ENCODE measurements around the gene LIF. TPM values are rescaled to one million over a fixed set of nuclear protein-coding genes. Genes with fewer than 3 reads are reported as not detected.

Gene LIF
- total RNA-seq, 1 experiment from 2014 or later: 8.0 TPM

DNA sequence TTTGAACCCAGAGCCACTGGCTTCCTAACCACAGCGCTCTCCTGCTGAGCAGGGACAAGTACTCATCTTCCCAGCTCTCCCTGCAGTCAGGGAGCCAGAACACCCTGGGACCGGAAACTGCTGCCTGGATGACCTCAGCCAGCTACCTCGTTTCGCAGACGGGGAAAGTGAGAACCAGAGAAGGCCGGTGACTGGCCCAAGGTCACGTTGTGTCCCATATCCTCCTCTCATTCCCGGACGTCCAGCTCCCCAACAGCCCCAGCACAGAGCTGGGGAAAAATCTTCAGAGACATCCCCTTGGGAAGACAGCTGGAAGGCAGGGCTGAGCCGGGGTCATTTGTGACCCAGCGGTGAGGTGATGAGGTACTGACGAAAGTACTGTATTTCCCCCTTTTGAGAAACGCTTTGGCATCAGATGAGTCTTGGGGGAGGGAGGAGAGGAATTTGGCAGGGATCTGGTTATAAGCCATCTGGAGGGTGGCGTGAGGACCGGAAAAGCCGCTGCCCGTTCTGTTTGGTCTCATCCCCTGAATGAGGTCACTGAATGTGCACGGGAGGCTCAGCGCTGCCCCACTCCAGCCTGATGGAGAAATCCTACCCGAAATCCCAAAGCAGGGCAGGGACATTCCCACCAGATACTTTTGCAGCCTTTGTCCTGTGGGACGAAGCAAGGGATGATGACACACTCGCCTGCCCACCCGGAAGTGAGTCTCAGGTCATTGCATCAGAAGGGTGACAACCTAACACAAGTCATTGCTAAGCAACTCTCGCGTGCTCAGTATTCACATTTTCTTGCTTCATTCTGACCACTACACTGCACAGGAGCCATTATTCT is 41.1 kb downstream of the LIF start:
- TF ChIP-seq, protein P1, sequence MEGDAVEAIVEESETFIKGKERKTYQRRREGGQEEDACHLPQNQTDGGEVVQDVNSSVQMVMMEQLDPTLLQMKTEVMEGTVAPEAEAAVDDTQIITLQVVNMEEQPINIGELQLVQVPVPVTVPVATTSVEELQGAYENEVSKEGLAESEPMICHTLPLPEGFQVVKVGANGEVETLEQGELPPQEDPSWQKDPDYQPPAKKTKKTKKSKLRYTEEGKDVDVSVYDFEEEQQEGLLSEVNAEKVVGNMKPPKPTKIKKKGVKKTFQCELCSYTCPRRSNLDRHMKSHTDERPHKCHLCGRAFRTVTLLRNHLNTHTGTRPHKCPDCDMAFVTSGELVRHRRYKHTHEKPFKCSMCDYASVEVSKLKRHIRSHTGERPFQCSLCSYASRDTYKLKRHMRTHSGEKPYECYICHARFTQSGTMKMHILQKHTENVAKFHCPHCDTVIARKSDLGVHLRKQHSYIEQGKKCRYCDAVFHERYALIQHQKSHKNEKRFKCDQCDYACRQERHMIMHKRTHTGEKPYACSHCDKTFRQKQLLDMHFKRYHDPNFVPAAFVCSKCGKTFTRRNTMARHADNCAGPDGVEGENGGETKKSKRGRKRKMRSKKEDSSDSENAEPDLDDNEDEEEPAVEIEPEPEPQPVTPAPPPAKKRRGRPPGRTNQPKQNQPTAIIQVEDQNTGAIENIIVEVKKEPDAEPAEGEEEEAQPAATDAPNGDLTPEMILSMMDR (IDR thresholded peaks at IDR 0.05; ENCODE audit: insufficient read depth in 1 of 2, low read depth in 1 of 2, low read length in 1 of 2, severe bottlenecking in 1 of 2, unreplicated experiment in 1 of 2): no peak
- H3K4me3 ChIP-seq (ENCODE audit: low read depth, low read length): no peak overlapping the region
- Mint-ChIP-seq H3K4me1 (ENCODE audit: low read depth, unreplicated experiment) (peaks cover 45% of the 10 kb centered on the region), H3K9me3 (ENCODE audit: unreplicated experiment) (no peaks in the 10 kb centered on the region), H3K4me3 (ENCODE audit: unreplicated experiment) (no peak overlapping the region), H3K36me3 (ENCODE audit: insufficient read depth, unreplicated experiment) (peaks cover 17% of the 10 kb centered on the region), H3K27ac (ENCODE audit: unreplicated experiment) (peak overlapping the region; percentile 97), H3K27me3 (ENCODE audit: insufficient read depth, unreplicated experiment) (no peaks in the 10 kb centered on the region)
- CTCF ChIA-PET: no interaction called here
- peaks cover 56% of the 10 kb centered on the region for H3K4me1 ChIP-seq
- no peaks in the 10 kb centered on the region for H3K9me3 ChIP-seq
- POLR2A ChIA-PET: interaction anchor here (1.3 to 1.8 kb wide), 2 partner anchors 9 kb away, joined by 4 to 6 read pairs; no protein-coding TSS in a partner anchor
- no TSS peak for BruUV-seq (replicated peaks)
- peak; percentile 43 to 48 for DNase-seq
- H3K36me3 ChIP-seq (ENCODE audit: control insufficient read depth, insufficient read depth, low read length): no peaks in the 10 kb centered on the region
- no peaks in the 10 kb centered on the region for H3K27me3 ChIP-seq (replicated peaks; ENCODE audit: control insufficient read depth, insufficient read depth, low read length)
- intact Hi-C loops (cut with micrococcal nuclease; ENCODE audit: unreplicated experiment): loop anchor here (1.0 to 2.0 kb wide), 2 partner anchors 41 to 78 kb away; partner anchors contain the start of gene LIF

DNA sequence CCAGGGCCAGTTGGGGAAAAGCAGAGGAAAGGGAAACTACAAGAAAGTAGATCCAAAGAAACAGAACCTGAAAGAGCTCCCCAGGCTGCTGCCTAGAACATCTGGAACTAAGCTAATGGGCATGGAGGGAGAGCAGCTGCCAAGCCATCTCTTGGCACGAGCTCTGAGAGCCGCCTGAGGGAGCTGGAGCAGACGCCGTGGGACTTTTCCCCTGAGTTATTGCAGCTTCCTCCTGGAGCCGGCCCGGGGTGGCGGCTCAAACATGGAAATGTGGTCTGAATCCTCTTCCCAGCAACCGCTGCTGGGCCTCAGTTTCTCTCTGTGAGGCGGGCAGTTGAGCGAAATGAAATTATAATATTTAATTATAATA is 41.8 kb downstream of the LIF start:
- no peak for DNase-seq

DNA sequence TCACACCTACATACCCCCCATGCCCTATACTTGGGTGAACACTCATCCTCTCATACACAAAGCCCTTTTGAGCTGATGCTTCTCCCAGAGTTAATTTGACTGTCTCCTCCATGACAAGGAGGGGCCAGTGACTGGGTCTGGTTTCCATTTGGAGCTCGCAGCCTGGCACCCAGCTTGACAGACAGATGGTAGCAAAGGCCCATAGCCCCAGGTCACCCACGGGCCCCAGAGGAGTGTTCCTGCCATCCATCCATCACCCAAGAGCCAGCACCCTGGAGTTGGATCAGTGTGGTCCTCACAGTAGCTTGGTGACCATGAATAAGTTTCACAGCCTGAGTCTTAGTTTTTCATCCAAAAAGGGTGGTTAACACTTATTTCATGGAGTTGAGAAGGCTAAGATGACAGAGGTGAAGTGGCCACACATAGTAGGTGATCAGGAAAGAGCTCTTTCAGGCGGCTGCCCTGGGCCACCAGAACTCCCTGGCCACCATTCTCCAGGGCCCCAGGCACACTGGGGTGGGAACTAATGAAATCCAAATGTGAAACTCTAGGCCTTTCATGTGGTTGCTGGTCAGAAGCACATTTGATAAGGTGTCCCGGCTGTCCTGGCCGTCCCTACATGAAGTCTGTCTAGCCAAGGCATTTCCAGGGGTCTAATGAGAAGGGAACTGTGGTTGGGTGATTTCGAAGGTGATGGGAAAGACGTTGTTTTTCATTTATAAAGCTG is 42.4 kb downstream of the LIF start:
- Mint-ChIP-seq H3K9me3 (ENCODE audit: unreplicated experiment) (no peaks in the 10 kb centered on the region), H3K27me3 (ENCODE audit: insufficient read depth, unreplicated experiment) (no peaks in the 10 kb centered on the region), H3K36me3 (ENCODE audit: insufficient read depth, unreplicated experiment) (peaks cover 12% of the 10 kb centered on the region), H3K27ac (ENCODE audit: unreplicated experiment) (peak overlapping the region; percentile 62), H3K4me3 (ENCODE audit: unreplicated experiment) (no peak overlapping the region), H3K4me1 (ENCODE audit: low read depth, unreplicated experiment) (peaks cover 34% of the 10 kb centered on the region)
- DNase-seq: peak in 1 of 2 experiments; percentile 6
- Histone ChIP-seq H3K4me1 (peaks cover 43% of the 10 kb centered on the region), H3K4me3 (ENCODE audit: low read depth, low read length) (no peak overlapping the region), H3K27me3 (replicated peaks; ENCODE audit: control insufficient read depth, insufficient read depth, low read length) (no peaks in the 10 kb centered on the region), H3K9me3 (no peaks in the 10 kb centered on the region), H3K36me3 (ENCODE audit: control insufficient read depth, insufficient read depth, low read length) (no peaks in the 10 kb centered on the region)
- no TSS peak for BruUV-seq (replicated peaks)
- intact Hi-C loops (cut with micrococcal nuclease; ENCODE audit: unreplicated experiment): no loop called here
- TF ChIP-seq, protein P1 (IDR thresholded peaks at IDR 0.05; ENCODE audit: insufficient read depth in 1 of 2, low read depth in 1 of 2, low read length in 1 of 2, severe bottlenecking in 1 of 2, unreplicated experiment in 1 of 2): no peak
- ChIA-PET CTCF (no interaction called here), POLR2A (interaction anchor here (1.3 kb wide), 1 partner anchor 8 kb away, joined by 4 read pairs; no protein-coding TSS in a partner anchor)

More for the DNA sequence above, 41.8 kb downstream of the LIF start:
- CTCF ChIA-PET: no interaction called here
- Mint-ChIP-seq H3K27me3 (ENCODE audit: insufficient read depth, unreplicated experiment) (no peaks in the 10 kb centered on the region), H3K27ac (ENCODE audit: unreplicated experiment) (peak overlapping the region; percentile 62), H3K36me3 (ENCODE audit: insufficient read depth, unreplicated experiment) (peaks cover 12% of the 10 kb centered on the region), H3K4me1 (ENCODE audit: low read depth, unreplicated experiment) (peaks cover 38% of the 10 kb centered on the region), H3K4me3 (ENCODE audit: unreplicated experiment) (no peak overlapping the region), H3K9me3 (ENCODE audit: unreplicated experiment) (no peaks in the 10 kb centered on the region)
- no TSS peak for BruUV-seq (replicated peaks)
- H3K4me1 ChIP-seq: peaks cover 48% of the 10 kb centered on the region
- no peaks in the 10 kb centered on the region for H3K9me3 ChIP-seq
- H3K4me3 ChIP-seq (ENCODE audit: low read depth, low read length): no peak overlapping the region
- TF ChIP-seq, protein P1 (IDR thresholded peaks at IDR 0.05; ENCODE audit: insufficient read depth in 1 of 2, low read depth in 1 of 2, low read length in 1 of 2, severe bottlenecking in 1 of 2, unreplicated experiment in 1 of 2): no peak
- POLR2A ChIA-PET: interaction anchor here (1.3 kb wide), 1 partner anchor 9 kb away, joined by 4 read pairs; no protein-coding TSS in a partner anchor
- no peaks in the 10 kb centered on the region for H3K36me3 ChIP-seq (ENCODE audit: control insufficient read depth, insufficient read depth, low read length)
- intact Hi-C loops (cut with micrococcal nuclease; ENCODE audit: unreplicated experiment): loop anchor here (1.0 kb wide), 1 partner anchor 77 kb away; no protein-coding TSS in a partner anchor
- H3K27me3 ChIP-seq (replicated peaks; ENCODE audit: control insufficient read depth, insufficient read depth, low read length): no peaks in the 10 kb centered on the region
